Caco-2 (cell line): ENCODE data around the gene GULP1. TPM values are rescaled to one million over a fixed set of nuclear protein-coding genes. Genes with fewer than 3 reads are reported as not detected.

ENCODE experiments used
- BruUV-seq: library from RNA; stranded (reverse); fragments of 400-500 nt; replicated peaks from 2 replicates; lab custom pipeline; 2021; lab: Mats Ljungman, UMichigan
- CTCF ChIA-PET: fragments of 300-600 bp; sonication (Branson Sonifier 250); formaldehyde crosslinking; loops from one replicate; lab custom pipeline; 2022; ENCODE audit warnings: antibody characterized with exemption; lab: Charles Lee
- POLR2A ChIA-PET: fragments of 300-600 bp; sonication (Branson Sonifier 250); formaldehyde crosslinking; loops from one replicate; lab custom pipeline; 2022; ENCODE audit warnings: antibody characterized with exemption; lab: Charles Lee
- DNase-seq, 2 experiments: peaks; one replicate each; pipeline versions ENCODE4 v3.0.0 to v3.0.0-alpha.2; 2020 to 2022
- H3K27me3 ChIP-seq: replicated peaks from 2 replicates; pipeline ENCODE4 v1.6.0; 2011; ENCODE audit warnings: low read length; ENCODE audit not compliant: control insufficient read depth, insufficient read depth
- H3K36me3 ChIP-seq: 2 replicates; pipeline ENCODE4 v1.5.1; 2011; ENCODE audit warnings: low read length; ENCODE audit not compliant: control insufficient read depth, insufficient read depth
- H3K4me1 ChIP-seq: fragments of 250-450 bp; sonication (Bioruptor Pico); 2 replicates; pipeline ENCODE4 v1.5.1; 2020; ENCODE audit warnings: mild to moderate bottlenecking
- H3K4me3 ChIP-seq: 2 replicates; pipeline ENCODE4 v1.5.1; 2011; ENCODE audit warnings: low read depth, mild to moderate bottlenecking, control low read depth, low read length
- H3K9me3 ChIP-seq: fragments of 250-450 bp; sonication (Bioruptor Pico); 2 replicates; pipeline ENCODE4 v1.5.1; 2020; ENCODE audit warnings: mild to moderate bottlenecking, moderate library complexity
- H3K27ac Mint-ChIP-seq: one replicate; pipeline ENCODE4 v1.8.0; 2022; ENCODE audit warnings: mixed read lengths; ENCODE audit not compliant: unreplicated experiment
- H3K27me3 Mint-ChIP-seq: one replicate; pipeline ENCODE4 v1.8.0; 2022; ENCODE audit warnings: mixed read lengths; ENCODE audit not compliant: insufficient read depth, unreplicated experiment
- H3K36me3 Mint-ChIP-seq: one replicate; pipeline ENCODE4 v1.8.0; 2022; ENCODE audit warnings: mild to moderate bottlenecking, mixed read lengths; ENCODE audit not compliant: insufficient read depth, unreplicated experiment
- H3K4me1 Mint-ChIP-seq: one replicate; pipeline ENCODE4 v1.8.0; 2022; ENCODE audit warnings: low read depth, mixed read lengths; ENCODE audit not compliant: unreplicated experiment
- H3K4me3 Mint-ChIP-seq: one replicate; pipeline ENCODE4 v1.8.0; 2022; ENCODE audit warnings: mild to moderate bottlenecking, moderate library complexity, mixed read lengths; ENCODE audit not compliant: unreplicated experiment
- H3K9me3 Mint-ChIP-seq: one replicate; pipeline ENCODE4 v1.8.0; 2022; ENCODE audit warnings: mixed read lengths; ENCODE audit not compliant: unreplicated experiment
- intact Hi-C: fragments of 100-400 bp; cut with micrococcal nuclease; formaldehyde crosslinking; loops from one replicate; pipeline ENCODE4 v1.10.0; 2022; ENCODE audit not compliant: unreplicated experiment
- total RNA-seq: library from RNA; stranded (reverse); gene quantifications from 2 replicates; pipeline ENCODE4 v1.2.3, GENCODE V29; 2022
- TF ChIP-seq, protein P1 (sequence below), 2 experiments: fragments of 200-600 bp in 1 of 2; IDR thresholded peaks; 1 replicate in 1 of 2; 2 replicates in 1 of 2; pipeline versions ENCODE4 v1.5.1 to v1.8.0; 2011 to 2022; ENCODE audit warnings: antibody characterized with exemption in 1 of 2, control low read depth in 1 of 2, inconsistent platforms in 1 of 2, low read depth in 1 of 2, low read length in 1 of 2, mild to moderate bottlenecking in 1 of 2, moderate library complexity in 1 of 2; ENCODE audit not compliant: insufficient read depth in 1 of 2, severe bottlenecking in 1 of 2, unreplicated experiment in 1 of 2

The GULP1 gene
- total RNA-seq, 1 experiment from 2014 or later, result 32.4 TPM

DNA sequence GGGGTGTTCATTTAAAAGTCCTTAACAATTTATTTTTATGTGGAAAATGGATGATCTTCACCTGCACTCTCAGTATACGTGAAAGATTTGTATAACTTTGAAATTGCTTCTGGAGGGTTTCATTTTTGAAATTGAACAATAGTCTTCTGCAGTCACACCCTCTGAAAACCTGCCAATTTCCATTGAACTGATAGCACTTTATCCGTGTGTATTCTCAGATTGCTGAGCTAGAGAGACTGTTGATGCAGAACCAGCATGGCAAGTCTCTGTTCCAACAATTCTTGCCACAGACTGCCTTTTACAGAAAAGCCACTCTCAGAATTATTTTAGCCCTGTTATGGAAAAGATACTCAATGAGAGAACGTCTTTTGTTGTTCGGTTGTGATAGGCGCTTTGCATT is 6.6 kb upstream of the GULP1 start:
- Histone ChIP-seq H3K36me3 (no peaks in the 10 kb centered on the region), H3K4me3 (no peak overlapping the region), H3K4me1 (peaks cover 9% of the 10 kb centered on the region; the same call in 1 of the 2 replicates), H3K27me3 (no peaks in the 10 kb centered on the region), H3K9me3 (no peaks in the 10 kb centered on the region)
- intact Hi-C loops, result no loop called here
- Mint-ChIP-seq H3K4me1 (peaks cover 13% of the 10 kb centered on the region), H3K9me3 (no peaks in the 10 kb centered on the region), H3K27me3 (no peaks in the 10 kb centered on the region), H3K27ac (no peak overlapping the region), H3K4me3 (no peak overlapping the region), H3K36me3 (no peaks in the 10 kb centered on the region)
- ChIA-PET POLR2A (no interaction called here), CTCF (no interaction called here)
- no peak for DNase-seq
- TF ChIP-seq, protein P1, sequence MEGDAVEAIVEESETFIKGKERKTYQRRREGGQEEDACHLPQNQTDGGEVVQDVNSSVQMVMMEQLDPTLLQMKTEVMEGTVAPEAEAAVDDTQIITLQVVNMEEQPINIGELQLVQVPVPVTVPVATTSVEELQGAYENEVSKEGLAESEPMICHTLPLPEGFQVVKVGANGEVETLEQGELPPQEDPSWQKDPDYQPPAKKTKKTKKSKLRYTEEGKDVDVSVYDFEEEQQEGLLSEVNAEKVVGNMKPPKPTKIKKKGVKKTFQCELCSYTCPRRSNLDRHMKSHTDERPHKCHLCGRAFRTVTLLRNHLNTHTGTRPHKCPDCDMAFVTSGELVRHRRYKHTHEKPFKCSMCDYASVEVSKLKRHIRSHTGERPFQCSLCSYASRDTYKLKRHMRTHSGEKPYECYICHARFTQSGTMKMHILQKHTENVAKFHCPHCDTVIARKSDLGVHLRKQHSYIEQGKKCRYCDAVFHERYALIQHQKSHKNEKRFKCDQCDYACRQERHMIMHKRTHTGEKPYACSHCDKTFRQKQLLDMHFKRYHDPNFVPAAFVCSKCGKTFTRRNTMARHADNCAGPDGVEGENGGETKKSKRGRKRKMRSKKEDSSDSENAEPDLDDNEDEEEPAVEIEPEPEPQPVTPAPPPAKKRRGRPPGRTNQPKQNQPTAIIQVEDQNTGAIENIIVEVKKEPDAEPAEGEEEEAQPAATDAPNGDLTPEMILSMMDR (IDR thresholded peaks at IDR 0.05; ENCODE audit: insufficient read depth in 1 of 2, low read depth in 1 of 2, low read length in 1 of 2, severe bottlenecking in 1 of 2, unreplicated experiment in 1 of 2), result no peak
- no TSS peak for BruUV-seq

DNA sequence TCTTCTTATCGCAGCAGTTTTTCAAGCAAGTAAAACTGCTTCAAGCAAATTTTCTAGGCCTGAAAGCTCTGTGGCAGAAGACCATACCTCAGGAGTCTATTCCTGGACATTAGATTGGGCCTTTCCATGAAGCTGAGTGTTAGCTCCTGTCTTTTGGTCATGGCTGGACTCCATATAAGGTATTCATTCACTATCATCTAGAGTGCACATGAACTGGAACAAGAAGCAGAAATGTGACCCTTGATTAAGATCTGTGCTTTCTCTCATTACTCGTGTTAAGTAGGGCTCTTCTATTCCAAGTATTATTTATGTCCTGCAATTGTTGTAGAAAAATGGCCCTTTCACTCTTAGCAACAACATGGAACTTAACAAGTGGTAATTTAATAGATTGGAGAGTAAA is 5.9 kb upstream of the GULP1 start:
- Mint-ChIP-seq H3K36me3 (no peaks in the 10 kb centered on the region), H3K9me3 (no peaks in the 10 kb centered on the region), H3K27me3 (no peaks in the 10 kb centered on the region), H3K4me3 (no peak overlapping the region), H3K27ac (no peak overlapping the region), H3K4me1 (peaks cover 11% of the 10 kb centered on the region)
- POLR2A ChIA-PET, result no interaction called here
- CTCF ChIA-PET, result no interaction called here
- no peak for DNase-seq
- Histone ChIP-seq H3K4me1 (peaks cover 12% of the 10 kb centered on the region), H3K27me3 (no peaks in the 10 kb centered on the region), H3K4me3 (no peak overlapping the region), H3K9me3 (no peaks in the 10 kb centered on the region), H3K36me3 (no peaks in the 10 kb centered on the region)
- BruUV-seq, result no TSS peak
- TF ChIP-seq, protein P1 (IDR thresholded peaks at IDR 0.05; ENCODE audit: insufficient read depth in 1 of 2, low read depth in 1 of 2, low read length in 1 of 2, severe bottlenecking in 1 of 2, unreplicated experiment in 1 of 2), result no peak
- intact Hi-C loops, result no loop called here

DNA sequence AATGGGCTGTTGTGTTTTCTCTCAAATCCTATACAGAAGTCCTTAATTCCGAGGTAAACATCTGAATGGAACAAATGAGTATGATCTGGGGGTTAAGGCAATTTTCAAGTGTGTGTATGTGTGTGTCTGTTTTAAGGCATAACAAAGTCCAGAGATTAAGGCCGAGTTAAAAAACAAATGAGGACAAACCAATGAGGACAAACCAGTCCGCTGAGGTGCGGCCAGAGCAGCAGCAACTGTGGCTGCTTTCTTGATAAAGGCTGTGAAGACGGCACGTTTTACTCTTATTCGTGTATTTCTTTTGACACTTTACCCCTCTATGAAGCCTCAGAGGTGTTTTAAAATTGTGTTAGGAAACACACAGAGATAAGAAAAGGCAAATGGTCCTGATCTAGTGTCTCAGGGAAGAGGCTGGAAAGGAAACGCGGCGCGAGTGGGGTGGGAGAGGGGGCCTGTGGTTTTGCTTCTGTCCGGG is 495 bp upstream of the GULP1 start:
- H3K36me3 Mint-ChIP-seq, result peaks cover 18% of the 10 kb centered on the region
- peak overlapping the region; percentile 92 for H3K4me3 ChIP-seq
- H3K27me3 ChIP-seq, result no peaks in the 10 kb centered on the region
- H3K36me3 ChIP-seq, result no peaks in the 10 kb centered on the region
- intact Hi-C loops, result loop anchor here (1.0 to 5.0 kb wide), 3 partner anchors 78 to 221 kb away; no protein-coding TSS in a partner anchor
- H3K27ac Mint-ChIP-seq, result peak overlapping the region; percentile 89
- H3K4me1 Mint-ChIP-seq, result no peaks in the 10 kb centered on the region
- no peaks in the 10 kb centered on the region for H3K9me3 Mint-ChIP-seq
- TF ChIP-seq, protein P1 (IDR thresholded peaks at IDR 0.05; ENCODE audit: insufficient read depth in 1 of 2, low read depth in 1 of 2, low read length in 1 of 2, severe bottlenecking in 1 of 2, unreplicated experiment in 1 of 2), result no peak
- POLR2A ChIA-PET, result no interaction called here
- H3K9me3 ChIP-seq, result no peaks in the 10 kb centered on the region
- peaks cover 17% of the 10 kb centered on the region for H3K4me1 ChIP-seq
- H3K4me3 Mint-ChIP-seq, result peak overlapping the region; percentile 94
- CTCF ChIA-PET, result interaction anchor here (1.0 to 3.3 kb wide), 3 partner anchors 25 to 77 kb away, joined by 3 to 37 read pairs (median 4); no protein-coding TSS in a partner anchor
- H3K27me3 Mint-ChIP-seq, result no peaks in the 10 kb centered on the region
- BruUV-seq, result no TSS peak
- DNase-seq, result peak; percentile 42 to 46
